H1 (cell line): ENCODE measurements around the gene CHMP6. TPM values are rescaled to one million over a fixed set of nuclear protein-coding genes. Genes with fewer than 3 reads are reported as not detected.

Experiments
- CTCF ChIA-PET: fragments of 300-600 bp; sonication (Branson Sonifier 250); formaldehyde crosslinking; loops from one replicate; lab custom pipeline; 2021; ENCODE audit not compliant: partially characterized antibody; lab: Charles Lee
- POLR2A ChIA-PET: fragments of 300-600 bp; sonication (Branson Sonifier 250); formaldehyde crosslinking; loops from one replicate; lab custom pipeline; 2021; ENCODE audit warnings: inconsistent platforms; ENCODE audit not compliant: partially characterized antibody; lab: Charles Lee
- DNase-seq, 2 experiments: peaks; one replicate each; pipeline versions ENCODE4 v3.0.0 to v3.0.0-alpha.2; 2010 to 2022; ENCODE audit warnings: low spot score in 2 of 2, low read depth in 1 of 2, mixed read lengths in 1 of 2
- FAIRE-seq: peaks from 2 replicates; lab custom pipeline; 2011; peaks lifted over from hg19 to GRCh38; lab: Jason Lieb, UNC
- H2AFZ ChIP-seq: 2 replicates; pipeline ENCODE4 v1.8.1; 2012; ENCODE audit warnings: low read length, inconsistent platforms
- H2AK5ac ChIP-seq: 2 replicates; pipeline ENCODE4 v1.6.1; 2013; ENCODE audit warnings: low read depth, low read length
- H2BK120ac ChIP-seq: replicated peaks from 2 replicates; pipeline ENCODE3; 2013; ENCODE audit warnings: low read depth, low read length, inconsistent platforms
- H2BK12ac ChIP-seq: 2 replicates; pipeline ENCODE4 v1.6.1; 2013; ENCODE audit warnings: low read depth, low read length
- H2BK15ac ChIP-seq: 2 replicates; pipeline ENCODE4 v1.6.1; 2013; ENCODE audit warnings: low read length
- H2BK20ac ChIP-seq: 2 replicates; pipeline ENCODE4 v1.6.1; 2013; ENCODE audit warnings: low read length
- H2BK5ac ChIP-seq: 2 replicates; pipeline ENCODE4 v1.6.1; 2013; ENCODE audit warnings: low read depth, low read length
- H3K14ac ChIP-seq: 2 replicates; pipeline ENCODE4 v1.6.1; 2013; ENCODE audit warnings: inconsistent platforms; ENCODE audit not compliant: insufficient read length
- H3K18ac ChIP-seq: 2 replicates; pipeline ENCODE4 v1.6.1; 2013; ENCODE audit warnings: low read length; ENCODE audit errors: extremely low read depth
- H3K23ac ChIP-seq: 2 replicates; pipeline ENCODE4 v1.6.1; 2013; ENCODE audit warnings: inconsistent platforms; ENCODE audit not compliant: insufficient read length
- H3K23me2 ChIP-seq: 2 replicates; pipeline ENCODE4 v1.6.1; 2013; ENCODE audit warnings: low read depth, low read length
- H3K27ac ChIP-seq: 2 replicates; pipeline ENCODE4 v1.6.1; 2011; ENCODE audit warnings: low read depth, low read length, inconsistent platforms
- H3K27me3 ChIP-seq, 4 experiments: replicated peaks in 1 of 4; 1 replicate in 1 of 4; 2 replicates in 3 of 4; pipeline versions ENCODE4 v1.6.1 to v1.8.1; 2011 to 2013; ENCODE audit warnings: low read length in 3 of 4, mild to moderate bottlenecking in 3 of 4, inconsistent platforms in 2 of 4, mixed read lengths in 2 of 4, moderate library complexity in 1 of 4; ENCODE audit not compliant: control insufficient read depth in 3 of 4, insufficient read depth in 3 of 4; ENCODE audit errors: extremely low read depth in 1 of 4
- H3K36me3 ChIP-seq, 4 experiments: 2 replicates each; pipeline versions ENCODE4 v1.6.1 to v1.8.1; 2011 to 2013; ENCODE audit warnings: mild to moderate bottlenecking in 4 of 4, low read length in 3 of 4, moderate library complexity in 2 of 4, control low read depth in 1 of 4, inconsistent platforms in 1 of 4; ENCODE audit not compliant: insufficient read depth in 4 of 4, control insufficient read depth in 2 of 4
- H3K4ac ChIP-seq: replicated peaks from 2 replicates; pipeline ENCODE3; 2013; ENCODE audit warnings: low read length, low read depth, mixed read lengths, inconsistent platforms; ENCODE audit not compliant: insufficient read length
- H3K4me1 ChIP-seq, 4 experiments: replicated peaks in 1 of 4; 1 replicate in 1 of 4; 2 replicates in 3 of 4; pipeline versions ENCODE4 v1.6.1 to v1.8.1; 2011 to 2013; ENCODE audit warnings: low read length in 3 of 4, inconsistent platforms in 2 of 4, mixed read lengths in 1 of 4; ENCODE audit not compliant: insufficient read depth in 4 of 4, control insufficient read depth in 3 of 4
- H3K4me2 ChIP-seq, 2 experiments: 2 replicates each; pipeline versions ENCODE4 v1.6.1 to v1.8.1; 2011 to 2013; ENCODE audit warnings: low read depth in 2 of 2, low read length in 2 of 2, control low read depth in 1 of 2, inconsistent platforms in 1 of 2, mild to moderate bottlenecking in 1 of 2; ENCODE audit not compliant: insufficient read depth in 1 of 2
- H3K4me3 ChIP-seq, 4 experiments: fragments of 200-600, 300-600 bp in 1 of 4; sonication (generic), shearing (Covaris generic), sonication (Bioruptor Twin) in 1 of 4; 2 replicates each; pipeline versions ENCODE4 v1.5.1 to v1.8.1; 2011 to 2016; ENCODE audit warnings: low read length in 4 of 4, low read depth in 3 of 4, control low read depth in 2 of 4, inconsistent platforms in 2 of 4, mild to moderate bottlenecking in 2 of 4, mixed read lengths in 1 of 4, moderate library complexity in 1 of 4; ENCODE audit not compliant: insufficient read depth in 2 of 4; ENCODE audit errors: extremely low read depth in 1 of 4
- H3K56ac ChIP-seq: replicated peaks from 2 replicates; pipeline ENCODE3; 2013; ENCODE audit warnings: low read depth, mild to moderate bottlenecking, mixed read lengths, low read length, inconsistent platforms; ENCODE audit not compliant: insufficient read length
- H3K79me1 ChIP-seq: 2 replicates; pipeline ENCODE4 v1.6.1; 2013; ENCODE audit warnings: low read depth, low read length, control low read depth
- H3K79me2 ChIP-seq, 2 experiments: 2 replicates each; pipeline versions ENCODE4 v1.6.1 to v1.8.1; 2012 to 2013; ENCODE audit warnings: low read length in 2 of 2, mild to moderate bottlenecking in 2 of 2, inconsistent platforms in 1 of 2; ENCODE audit not compliant: insufficient read depth in 2 of 2, control insufficient read depth in 1 of 2
- H3K9ac ChIP-seq, 4 experiments: replicated peaks in 1 of 4; 1 replicate in 1 of 4; 2 replicates in 3 of 4; pipeline versions ENCODE4 v1.6.1 to v1.8.1; 2011 to 2013; ENCODE audit warnings: low read depth in 3 of 4, low read length in 3 of 4, control low read depth in 2 of 4, mild to moderate bottlenecking in 2 of 4, moderate library complexity in 2 of 4, inconsistent platforms in 1 of 4; ENCODE audit errors: extremely low read depth in 1 of 4
- H3K9me3 ChIP-seq, 2 experiments: 2 replicates each; pipeline versions ENCODE4 v1.6.1 to v1.8.1; 2012 to 2013; ENCODE audit warnings: mild to moderate bottlenecking in 2 of 2, moderate library complexity in 2 of 2, control low read depth in 1 of 2, inconsistent platforms in 1 of 2, low read depth in 1 of 2, low read length in 1 of 2, mixed read lengths in 1 of 2; ENCODE audit not compliant: insufficient read depth in 2 of 2
- H4K20me1 ChIP-seq, 2 experiments: replicated peaks in 1 of 2; 2 replicates each; pipeline versions ENCODE3 to v1.8.1; 2011 to 2013; ENCODE audit warnings: inconsistent platforms in 2 of 2, low read length in 2 of 2, mild to moderate bottlenecking in 1 of 2; ENCODE audit not compliant: insufficient read depth in 2 of 2, control insufficient read depth in 1 of 2
- H4K5ac ChIP-seq: 2 replicates; pipeline ENCODE4 v1.6.1; 2013; ENCODE audit warnings: low read length, low read depth, mixed read lengths, inconsistent platforms; ENCODE audit not compliant: insufficient read length
- H4K8ac ChIP-seq: 2 replicates; pipeline ENCODE4 v1.8.0; 2013; ENCODE audit warnings: mild to moderate bottlenecking, moderate library complexity, low read length, inconsistent platforms; ENCODE audit not compliant: insufficient read depth; ENCODE audit errors: extremely low read depth
- H4K91ac ChIP-seq: replicated peaks from 2 replicates; pipeline ENCODE3; 2013; ENCODE audit warnings: low read length, mixed read lengths, inconsistent platforms; ENCODE audit not compliant: insufficient read length
- BRCA1 ChIP-seq: IDR thresholded peaks from 2 replicates; pipeline ENCODE4 v1.6.1; 2012; ENCODE audit warnings: low read depth, low read length, improper control_type of control experiment
- CHD1 ChIP-seq: IDR thresholded peaks from 2 replicates; pipeline ENCODE4 v1.6.1; 2012; ENCODE audit warnings: low read depth, low read length, improper control_type of control experiment
- EP300 ChIP-seq, 2 experiments: IDR thresholded peaks; 1 replicate in 1 of 2; 2 replicates in 1 of 2; pipeline ENCODE4 v1.6.1; 2011 to 2012; ENCODE audit warnings: low read depth in 2 of 2, low read length in 2 of 2, mild to moderate bottlenecking in 2 of 2, borderline replicate concordance in 1 of 2, inconsistent platforms in 1 of 2, moderate library complexity in 1 of 2
- FOSL1 ChIP-seq: IDR thresholded peaks from 2 replicates; pipeline ENCODE4 v1.6.1; 2011; ENCODE audit warnings: mild to moderate bottlenecking, low read depth, low read length, moderate library complexity; ENCODE audit not compliant: insufficient read depth
- GABPA ChIP-seq: IDR thresholded peaks from 2 replicates; pipeline ENCODE4 v1.6.1; 2011; ENCODE audit warnings: mild to moderate bottlenecking, low read length, moderate library complexity, borderline replicate concordance; ENCODE audit not compliant: insufficient read depth
- NRF1 ChIP-seq: IDR thresholded peaks from 2 replicates; pipeline ENCODE4 v1.6.1; 2011; ENCODE audit warnings: mild to moderate bottlenecking, low read depth, low read length, improper control_type of control experiment
- RXRA ChIP-seq: IDR thresholded peaks from 2 replicates; pipeline ENCODE4 v1.6.1; 2011; ENCODE audit warnings: low read depth, mild to moderate bottlenecking, low read length, moderate library complexity; ENCODE audit not compliant: insufficient read depth
- SIRT6 ChIP-seq: IDR thresholded peaks from one replicate; pipeline ENCODE4 v1.7.1; 2012; ENCODE audit warnings: low read length, inconsistent platforms
- USF2 ChIP-seq: IDR thresholded peaks from 2 replicates; pipeline ENCODE4 v1.6.1; 2011; ENCODE audit warnings: low read length, improper control_type of control experiment
- YY1 ChIP-seq: IDR thresholded peaks from 2 replicates; pipeline ENCODE4 v1.6.1; 2011; ENCODE audit warnings: low read depth, mild to moderate bottlenecking, low read length
- WGBS, 2 experiments: shearing (Covaris generic) in 1 of 2; methylation state at CpG; one replicate each; pipeline versions ENCODE4 v1.1.6 to v1.1.7; 2013 to 2015; ENCODE audit warnings: low lambda C conversion rate in 2 of 2, mixed read lengths in 2 of 2, inconsistent platforms in 1 of 2, low coverage in 1 of 2, missing lambda C conversion rate in 1 of 2; ENCODE audit not compliant: insufficient replicate concordance in 2 of 2, insufficient coverage in 1 of 2, insufficient read length in 1 of 2; ENCODE audit errors: extremely low coverage in 1 of 2, missing lambda C conversion rate in 1 of 2; 5-methylcytosine and 5-hydroxymethylcytosine counted together
- polyA plus RNA-seq, 7 experiments: library from polyadenylated mRNA; depleted of rRNA in 3 of 7; stranded (reverse) in 5 of 7; unstranded in 2 of 7; fragments of >200 nt in 5 of 7; fragments of 200-250 nt in 2 of 7; gene quantifications; 1 replicate in 5 of 7; 2 replicates in 1 of 7; 4 replicates in 1 of 7; pipeline versions ENCODE4 v1.2.1 to v1.2.3, GENCODE V29; 2011 to 2013; ENCODE audit warnings: missing spikeins in 2 of 7, mixed read lengths in 2 of 7
- total RNA-seq: library from RNA; stranded (reverse); fragmentation: NEBNext Ultra II Directional; extraction: Animal tissue kit (Norgen Biotek cat#: 25700); gene quantifications from 2 replicates; pipeline ENCODE4 v1.2.1, GENCODE V29; 2021
- TF ChIP-seq, protein P1 (sequence below): IDR thresholded peaks from 2 replicates; pipeline ENCODE4 v1.6.1; 2012; ENCODE audit warnings: low read length, inconsistent platforms

The CHMP6 gene
- total and polyA plus RNA-seq, 2 of the 8 experiments (the other 6 are each of a cell fraction or from before 2014, with no cell fraction given): 15.7 to 24.3 TPM

DNA sequence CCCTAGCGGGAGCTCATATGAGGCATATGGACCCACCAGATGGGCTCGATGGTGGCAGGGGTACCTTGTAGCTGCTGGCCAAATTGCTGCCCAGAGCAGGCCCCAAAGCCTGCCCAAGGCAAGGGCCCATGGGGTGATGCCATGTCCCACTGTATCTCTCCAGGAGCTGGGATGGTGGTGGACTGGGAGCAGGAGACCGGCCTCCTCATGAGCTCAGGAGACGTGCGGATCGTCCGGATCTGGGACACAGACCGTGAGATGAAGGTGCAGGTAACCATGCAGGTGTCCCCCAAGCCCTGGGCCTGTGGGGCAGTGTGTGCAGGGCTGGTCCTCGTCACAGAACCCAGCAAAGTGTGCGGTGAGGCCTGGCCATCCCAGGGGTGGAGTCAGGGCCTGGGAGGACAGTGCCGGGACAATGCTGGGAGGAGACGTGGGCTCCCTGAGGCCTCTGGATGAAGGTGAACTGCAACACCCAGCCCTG lies 34.1 kb upstream of the CHMP6 start:
- H3K36me3 ChIP-seq: no peaks in the 10 kb centered on the region
- H3K56ac ChIP-seq: no peak overlapping the region
- H4K91ac ChIP-seq: no peak overlapping the region
- H3K18ac ChIP-seq: no peak overlapping the region
- H3K23ac ChIP-seq: no peak overlapping the region
- ChIA-PET CTCF (interaction anchor here (0.8 to 2.9 kb wide), 10 partner anchors 9 to 501 kb away, joined by 3 to 13 read pairs (median 4); no protein-coding TSS in a partner anchor), POLR2A (no interaction called here)
- H3K4me1 ChIP-seq: no peaks in the 10 kb centered on the region
- H4K5ac ChIP-seq: no peak overlapping the region
- FAIRE-seq: no peak
- H2BK20ac ChIP-seq: no peak overlapping the region
- peak overlapping the region; percentile 51; the same call in 1 of the 2 replicates for H4K8ac ChIP-seq
- DNase-seq: no peak
- no peak overlapping the region for H3K4ac ChIP-seq
- no peak overlapping the region for H3K4me2 ChIP-seq
- H3K23me2 ChIP-seq: no peaks in the 10 kb centered on the region
- no peak overlapping the region for H3K4me3 ChIP-seq
- H4K20me1 ChIP-seq: peaks cover 0 to 8% of the 10 kb centered on the region in 2 experiments
- H2BK15ac ChIP-seq: no peak overlapping the region
- no peaks in the 10 kb centered on the region for H3K27me3 ChIP-seq
- H3K14ac ChIP-seq: no peak overlapping the region
- no peaks in the 10 kb centered on the region for H3K79me2 ChIP-seq
- no peaks in the 10 kb centered on the region for H3K79me1 ChIP-seq
- H2BK120ac ChIP-seq: no peak overlapping the region
- no peak overlapping the region for H2AK5ac ChIP-seq
- no peak overlapping the region for H3K27ac ChIP-seq
- no peaks in the 10 kb centered on the region for H3K9me3 ChIP-seq
- no peak overlapping the region for H2BK12ac ChIP-seq
- no peak overlapping the region for H2AFZ ChIP-seq
- H3K9ac ChIP-seq: no peak overlapping the region
- 92% methylated on average over 12 of the region's 12 CpGs; no CpG with 5 or more reads in 1 of the 2 experiments for WGBS, 2 experiments
- H2BK5ac ChIP-seq: no peak overlapping the region
- TF ChIP-seq SIRT6 (no peak), RXRA (no peak), BRCA1 (no peak), CHD1 (no peak), GABPA (no peak), EP300 (IDR thresholded peaks at IDR 0.05; ENCODE audit: borderline replicate concordance in 1 of 2, low read depth in 2 of 2, low read length in 2 of 2) (no peak), YY1 (no peak), FOSL1 (no peak), NRF1 (no peak), USF2 (no peak)
- TF ChIP-seq, protein P1, sequence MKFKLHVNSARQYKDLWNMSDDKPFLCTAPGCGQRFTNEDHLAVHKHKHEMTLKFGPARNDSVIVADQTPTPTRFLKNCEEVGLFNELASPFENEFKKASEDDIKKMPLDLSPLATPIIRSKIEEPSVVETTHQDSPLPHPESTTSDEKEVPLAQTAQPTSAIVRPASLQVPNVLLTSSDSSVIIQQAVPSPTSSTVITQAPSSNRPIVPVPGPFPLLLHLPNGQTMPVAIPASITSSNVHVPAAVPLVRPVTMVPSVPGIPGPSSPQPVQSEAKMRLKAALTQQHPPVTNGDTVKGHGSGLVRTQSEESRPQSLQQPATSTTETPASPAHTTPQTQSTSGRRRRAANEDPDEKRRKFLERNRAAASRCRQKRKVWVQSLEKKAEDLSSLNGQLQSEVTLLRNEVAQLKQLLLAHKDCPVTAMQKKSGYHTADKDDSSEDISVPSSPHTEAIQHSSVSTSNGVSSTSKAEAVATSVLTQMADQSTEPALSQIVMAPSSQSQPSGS: no peak
